NB4 (cell line): Measurements from ENCODE around the gene FNDC1.

Experiments
- MAX ChIP-seq: IDR thresholded peaks from 2 replicates; pipeline ENCODE4 v1.6.1; 2011; ENCODE audit warnings: low read depth, low read length
- TF ChIP-seq, protein P1 (sequence below): IDR thresholded peaks from one replicate; pipeline ENCODE4 v1.5.1; 2012; ENCODE audit warnings: low read depth, low read length

- TF ChIP-seq, protein P1, sequence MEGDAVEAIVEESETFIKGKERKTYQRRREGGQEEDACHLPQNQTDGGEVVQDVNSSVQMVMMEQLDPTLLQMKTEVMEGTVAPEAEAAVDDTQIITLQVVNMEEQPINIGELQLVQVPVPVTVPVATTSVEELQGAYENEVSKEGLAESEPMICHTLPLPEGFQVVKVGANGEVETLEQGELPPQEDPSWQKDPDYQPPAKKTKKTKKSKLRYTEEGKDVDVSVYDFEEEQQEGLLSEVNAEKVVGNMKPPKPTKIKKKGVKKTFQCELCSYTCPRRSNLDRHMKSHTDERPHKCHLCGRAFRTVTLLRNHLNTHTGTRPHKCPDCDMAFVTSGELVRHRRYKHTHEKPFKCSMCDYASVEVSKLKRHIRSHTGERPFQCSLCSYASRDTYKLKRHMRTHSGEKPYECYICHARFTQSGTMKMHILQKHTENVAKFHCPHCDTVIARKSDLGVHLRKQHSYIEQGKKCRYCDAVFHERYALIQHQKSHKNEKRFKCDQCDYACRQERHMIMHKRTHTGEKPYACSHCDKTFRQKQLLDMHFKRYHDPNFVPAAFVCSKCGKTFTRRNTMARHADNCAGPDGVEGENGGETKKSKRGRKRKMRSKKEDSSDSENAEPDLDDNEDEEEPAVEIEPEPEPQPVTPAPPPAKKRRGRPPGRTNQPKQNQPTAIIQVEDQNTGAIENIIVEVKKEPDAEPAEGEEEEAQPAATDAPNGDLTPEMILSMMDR = no peak
- no peak for TF ChIP-seq MAX
These were observed 12.7 kb downstream of the FNDC1 start for GRCh38 chr6:159181914-159182313.
